ENCODE data around the gene CMYA5. TPM values are rescaled to one million over a fixed set of nuclear protein-coding genes. Genes with fewer than 3 reads are reported as not detected.

The CMYA5 gene
- total RNA-seq, 1 donor = 1.7 TPM

DNA sequence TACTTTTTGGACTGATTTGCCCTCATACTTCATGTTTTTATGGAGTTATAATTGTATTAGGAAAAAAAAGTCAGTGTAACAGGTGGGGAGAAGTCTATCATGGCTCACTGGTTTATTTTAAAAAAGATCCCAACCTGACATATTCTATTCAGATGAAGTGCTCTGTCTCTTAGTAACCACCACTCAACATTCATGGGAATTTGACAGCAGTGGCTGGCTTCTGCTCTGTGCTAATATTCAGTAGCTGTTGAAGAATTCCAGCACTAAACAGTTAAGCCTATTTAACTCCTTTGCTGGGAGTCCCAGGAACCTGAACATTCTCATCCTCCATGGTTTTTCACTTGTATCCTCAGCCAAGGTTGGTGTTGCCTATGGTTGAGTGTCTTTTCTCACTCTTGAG, 23.1 kb downstream of the CMYA5 start:
- no peak overlapping the region for H3K4me3 ChIP-seq (ENCODE audit: low read depth, low read length)
- no peak for DNase-seq (ENCODE audit: low read depth)
- TF ChIP-seq, protein P1, sequence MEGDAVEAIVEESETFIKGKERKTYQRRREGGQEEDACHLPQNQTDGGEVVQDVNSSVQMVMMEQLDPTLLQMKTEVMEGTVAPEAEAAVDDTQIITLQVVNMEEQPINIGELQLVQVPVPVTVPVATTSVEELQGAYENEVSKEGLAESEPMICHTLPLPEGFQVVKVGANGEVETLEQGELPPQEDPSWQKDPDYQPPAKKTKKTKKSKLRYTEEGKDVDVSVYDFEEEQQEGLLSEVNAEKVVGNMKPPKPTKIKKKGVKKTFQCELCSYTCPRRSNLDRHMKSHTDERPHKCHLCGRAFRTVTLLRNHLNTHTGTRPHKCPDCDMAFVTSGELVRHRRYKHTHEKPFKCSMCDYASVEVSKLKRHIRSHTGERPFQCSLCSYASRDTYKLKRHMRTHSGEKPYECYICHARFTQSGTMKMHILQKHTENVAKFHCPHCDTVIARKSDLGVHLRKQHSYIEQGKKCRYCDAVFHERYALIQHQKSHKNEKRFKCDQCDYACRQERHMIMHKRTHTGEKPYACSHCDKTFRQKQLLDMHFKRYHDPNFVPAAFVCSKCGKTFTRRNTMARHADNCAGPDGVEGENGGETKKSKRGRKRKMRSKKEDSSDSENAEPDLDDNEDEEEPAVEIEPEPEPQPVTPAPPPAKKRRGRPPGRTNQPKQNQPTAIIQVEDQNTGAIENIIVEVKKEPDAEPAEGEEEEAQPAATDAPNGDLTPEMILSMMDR (IDR thresholded peaks at IDR 0.05; ENCODE audit: insufficient read depth, low read length) = no peak

- TF ChIP-seq, protein P1 (IDR thresholded peaks at IDR 0.05; ENCODE audit: insufficient read depth, low read length) = no peak
- no peak for DNase-seq (ENCODE audit: low read depth)
Measured at GRCh38 chr5:79713727-79714126, 24.1 kb downstream of the CMYA5 start.

GRCh38 chr5:79716839-79717238, 27.2 kb downstream of the CMYA5 start:
- TF ChIP-seq, protein P1 (IDR thresholded peaks at IDR 0.05; ENCODE audit: insufficient read depth, low read length) = no peak
- H3K4me3 ChIP-seq (ENCODE audit: low read depth, low read length) = no peak overlapping the region
- no peak for DNase-seq (ENCODE audit: low read depth)

More at GRCh38 chr5:79713727-79714126, 24.1 kb downstream of the CMYA5 start:
- H3K4me3 ChIP-seq (ENCODE audit: low read depth, low read length) = no peak overlapping the region

DNA sequence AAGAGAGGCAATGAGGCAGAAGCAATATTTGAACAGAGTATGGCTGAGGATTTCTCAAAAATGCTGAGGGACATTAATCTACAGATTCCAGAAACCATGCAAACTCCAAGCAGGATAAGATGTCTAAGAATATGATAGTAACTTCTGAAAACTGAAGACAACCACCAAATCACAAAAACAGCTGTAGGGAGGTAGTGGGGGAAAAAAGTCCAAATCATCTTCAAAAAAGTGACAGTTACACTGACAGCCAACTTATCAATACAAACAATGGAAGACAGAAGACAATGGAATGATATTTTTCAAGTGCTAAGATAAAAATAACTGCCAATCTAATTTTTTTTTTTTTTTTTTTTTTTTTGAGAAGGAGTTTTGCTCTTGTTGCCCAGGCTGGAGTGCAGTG, 30.5 kb downstream of the CMYA5 start:
- H3K4me3 ChIP-seq (ENCODE audit: low read depth, low read length) = no peak overlapping the region
- TF ChIP-seq, protein P1 (IDR thresholded peaks at IDR 0.05; ENCODE audit: insufficient read depth, low read length) = no peak
- DNase-seq (ENCODE audit: low read depth) = no peak

GRCh38 chr5:79727451-79728355, 38.1 kb downstream of the CMYA5 start:
- no peak overlapping the region for H3K4me3 ChIP-seq (ENCODE audit: low read depth, low read length)
- TF ChIP-seq, protein P1 (IDR thresholded peaks at IDR 0.05; ENCODE audit: insufficient read depth, low read length) = no peak
- no peak for DNase-seq (ENCODE audit: low read depth)

GRCh38 chr5:79728396-79728795, 38.8 kb downstream of the CMYA5 start:
- no peak overlapping the region for H3K4me3 ChIP-seq (ENCODE audit: low read depth, low read length)
- TF ChIP-seq, protein P1 (IDR thresholded peaks at IDR 0.05; ENCODE audit: insufficient read depth, low read length) = no peak
- no peak for DNase-seq (ENCODE audit: low read depth)
